Measurements from ENCODE around the gene NUBP1.

DNA sequence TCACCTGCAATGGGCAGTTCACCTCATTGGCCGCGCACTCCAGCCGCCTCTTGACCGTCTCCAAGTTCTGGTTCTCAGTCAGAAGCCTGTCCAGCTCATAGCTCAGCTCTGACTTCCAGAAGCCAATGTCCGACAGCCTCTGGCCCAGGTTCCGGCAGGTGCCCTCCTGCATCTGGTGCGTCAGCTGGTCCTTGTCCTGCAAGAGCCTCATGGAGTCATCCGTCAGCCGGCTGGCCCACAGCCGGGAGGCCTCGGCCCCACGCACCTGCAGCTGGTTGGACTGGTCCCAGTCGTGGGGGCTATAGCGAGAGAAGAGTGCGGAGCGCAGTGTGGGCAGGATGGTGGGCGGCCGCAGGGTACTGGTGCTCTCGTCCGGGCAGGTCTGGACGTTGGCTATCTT is 49.3 kb upstream of the NUBP1 start:
- TF ChIP-seq CTCF (conservative IDR thresholded peaks at IDR 0.05; ENCODE audit: low read length) = no peak
- TF ChIP-seq EZH2phosphoT487 (IDR thresholded peaks at IDR 0.05; ENCODE audit: borderline replicate concordance) = no peak

All from Loucy (cell line).